NCI-H82 treated with DMSO at 0.1 percent for 48 hours (cell line): ENCODE results near the gene MTX3.

Experiments
- DNase-seq: peaks from one replicate; lab custom pipeline; 2025; ENCODE audit not compliant: unreplicated experiment; lab: John Stamatoyannopoulos, UW

The MTX3 gene

GRCh38 chr5:79983618-79984017 lies 7.4 kb downstream of the MTX3 start:
- DNase-seq = no peak

- DNase-seq = peak; percentile 23
Measured at GRCh38 chr5:79982136-79982535, 8.9 kb downstream of the MTX3 start.

- no peak for DNase-seq
Measured at GRCh38 chr5:79976759-79977515, 14.1 kb downstream of the MTX3 start.

- DNase-seq = no peak
Measured at GRCh38 chr5:79975422-79975821, 15.6 kb downstream of the MTX3 start.

GRCh38 chr5:79974886-79975285 lies 16.2 kb downstream of the MTX3 start:
- DNase-seq = no peak

GRCh38 chr5:79973996-79974395 lies 17.1 kb downstream of the MTX3 start:
- peak; percentile 66 for DNase-seq

- peak; percentile 66 for DNase-seq
Measured at GRCh38 chr5:79973511-79973910, 17.6 kb downstream of the MTX3 start.

GRCh38 chr5:79971156-79971555 lies 19.9 kb downstream of the MTX3 start:
- DNase-seq = peak; percentile 78

- no peak for DNase-seq
Measured at GRCh38 chr5:79966448-79966847, 24.6 kb downstream of the MTX3 start.

GRCh38 chr5:79964136-79964535 lies 26.9 kb downstream of the MTX3 start:
- DNase-seq = no peak

GRCh38 chr5:79963261-79964061 lies 27.6 kb downstream of the MTX3 start:
- DNase-seq = no peak

GRCh38 chr5:79962575-79963222 lies 28.4 kb downstream of the MTX3 start:
- DNase-seq = no peak

- DNase-seq = no peak
Measured at GRCh38 chr5:79961716-79962574, 29.1 kb downstream of the MTX3 start.

- no peak for DNase-seq
Measured at GRCh38 chr5:79959407-79959806, 31.7 kb downstream of the MTX3 start.

GRCh38 chr5:79955941-79956670 lies 35.0 kb downstream of the MTX3 start:
- DNase-seq = peak; percentile 83

GRCh38 chr5:79955356-79955895 lies 35.6 kb downstream of the MTX3 start:
- peak; percentile 83 for DNase-seq

GRCh38 chr5:79954620-79955019 lies 36.4 kb downstream of the MTX3 start:
- no peak for DNase-seq

GRCh38 chr5:79947567-79947966 lies 43.5 kb downstream of the MTX3 start:
- no peak for DNase-seq

- DNase-seq = no peak
Measured at GRCh38 chr5:79938468-79938867, 52.6 kb downstream of the MTX3 start.

- DNase-seq = no peak
Measured at GRCh38 chr5:79936646-79937216, 54.3 kb downstream of the MTX3 start.
